Left renal cortex interstitium (tissue), 4 donors: ENCODE results near the gene GNG3. TPM values are rescaled to one million over a fixed set of nuclear protein-coding genes. Genes with fewer than 3 reads are reported as not detected.

ENCODE experiments used
- DNase-seq, 4 donors: peaks; one replicate each; pipeline ENCODE4 v3.0.0-alpha.2; 2013; ENCODE audit warnings: low read depth in 4 of 4, low spot score in 2 of 4, missing footprints in 1 of 4
- polyA plus RNA-seq, 4 donors: library from polyadenylated mRNA; unstranded; fragments of 120-200 nt; gene quantifications; one replicate each; pipeline ENCODE4 v1.2.1, GENCODE V29; 2013; ENCODE audit not compliant: insufficient read length in 4 of 4

GNG3 gene
- polyA plus RNA-seq, 4 donors = 1.4 to 3.8 (median 2.4) TPM

GRCh38 chr11:62753736-62754603 is 46.5 kb downstream of the GNG3 start, which contains the start of gene ZBTB3:
TSS of gene ZBTB3 (minus strand) at chr11:62754160. CDS start at chr11:62753664, 496 bp downstream.
- peak; percentile 95 to 98 (median 96) for DNase-seq

DNA sequence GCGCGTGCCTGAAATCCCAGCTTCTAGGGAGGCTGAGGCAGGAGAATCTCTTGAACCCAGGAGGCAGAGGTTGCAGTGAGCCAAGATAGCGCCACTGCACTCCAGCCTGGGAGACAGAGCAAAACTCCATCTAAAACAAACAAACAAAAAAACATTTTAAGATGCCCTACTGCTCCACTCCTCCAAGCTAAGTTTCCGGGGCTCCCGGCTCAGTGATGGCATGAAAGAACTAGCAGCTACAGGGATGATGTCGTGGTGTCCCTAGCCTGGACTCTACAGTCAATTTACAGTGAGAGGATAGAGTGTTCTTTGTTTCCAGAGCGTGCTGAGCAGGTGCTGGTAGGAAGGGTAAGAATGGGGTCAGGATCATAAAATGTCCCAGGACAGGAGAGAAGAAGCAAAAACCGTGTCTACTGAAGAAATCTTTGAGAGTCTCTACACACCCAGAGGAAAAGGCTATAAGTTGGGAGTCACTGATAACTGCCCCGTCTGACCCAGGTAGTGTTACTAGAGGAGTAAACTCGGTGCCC is 47.7 kb downstream of the GNG3 start:
- DNase-seq = no peak

GRCh38 chr11:62757846-62758788 is 50.6 kb downstream of the GNG3 start:
- DNase-seq = no peak

Other genes starting within 250 kb of the GNG3 start
- gene AHNAK, start 160.9 kb upstream of the GNG3 start, polyA plus RNA-seq = 100 to 1,000 TPM; 182 to 215 (median 196) TPM
- 1,000 to 10,000 TPM; 2,022 to 2,343 (median 2,282) TPM for gene EEF1G, start 133.8 kb upstream of the GNG3 start, polyA plus RNA-seq
- 10 to 100 TPM; 19.7 to 28.5 (median 22.7) TPM for gene TUT1, start 116.2 kb upstream of the GNG3 start, polyA plus RNA-seq
- 10 to 100 TPM; 86.4 to 99.3 (median 90.3) TPM for gene MTA2, start 105.8 kb upstream of the GNG3 start, polyA plus RNA-seq
- gene EML3, start 94.9 kb upstream of the GNG3 start, polyA plus RNA-seq = 10 to 100 TPM; 25.9 to 46.8 (median 41.2) TPM
- 1 to 10 TPM; 2.8 to 4.8 (median 4.0) TPM for gene ROM1, start 94.4 kb upstream of the GNG3 start, polyA plus RNA-seq
- gene B3GAT3, start 85.7 kb upstream of the GNG3 start, polyA plus RNA-seq = 10 to 100 TPM; 21.3 to 44.9 (median 41.3) TPM
- gene GANAB, start 61.1 kb upstream of the GNG3 start, polyA plus RNA-seq = 100 to 1,000 TPM; 373 to 393 (median 382) TPM
- 10 to 100 TPM; 18.3 to 23.9 (median 21.8) TPM for gene INTS5, start 54.4 kb upstream of the GNG3 start, polyA plus RNA-seq
- 10 to 100 TPM; 49.4 to 63.8 (median 57.8) TPM for gene C11orf98, start 42.5 kb upstream of the GNG3 start, polyA plus RNA-seq
- 1 to 10 TPM; 3.9 to 8.9 (median 6.2) TPM for gene CSKMT, start 42.4 kb upstream of the GNG3 start, polyA plus RNA-seq
- 10 to 100 TPM in 2 of 4 donors, 1 to 10 TPM in 2; 7.7 to 13.9 (median 11.1) TPM for gene UQCC3, start 36.0 kb upstream of the GNG3 start, polyA plus RNA-seq
- 10 to 100 TPM in 1 of 4 donors, 1 to 10 TPM in 3; 5.3 to 12.9 (median 9.0) TPM for gene LBHD1, start 35.4 kb upstream of the GNG3 start, polyA plus RNA-seq
- gene UBXN1, start 28.6 kb upstream of the GNG3 start, polyA plus RNA-seq = 100 to 1,000 TPM; 151 to 187 (median 174) TPM
- gene LRRN4CL, start 18.1 kb upstream of the GNG3 start, polyA plus RNA-seq = 1 to 10 TPM in 3 of 4 donors, under 1 TPM in 1; 0.99 to 1.3 (median 1.1) TPM
- gene BSCL2, start 252 bp upstream of the GNG3 start, polyA plus RNA-seq = 10 to 100 TPM; 64.2 to 81.1 (median 72.0) TPM
- 10 to 100 TPM; 75.9 to 91.8 (median 81.6) TPM for gene HNRNPUL2, start 19.8 kb downstream of the GNG3 start, polyA plus RNA-seq
- gene TTC9C, start 20.8 kb downstream of the GNG3 start, polyA plus RNA-seq = 10 to 100 TPM; 35.7 to 47.7 (median 42.8) TPM
- 1 to 10 TPM; 8.0 to 9.6 (median 8.5) TPM for gene ZBTB3, start 46.5 kb downstream of the GNG3 start, polyA plus RNA-seq
- 100 to 1,000 TPM; 132 to 173 (median 146) TPM for gene POLR2G, start 53.9 kb downstream of the GNG3 start, polyA plus RNA-seq
- 10 to 100 TPM; 27.5 to 40.2 (median 37.2) TPM for gene TAF6L, start 63.7 kb downstream of the GNG3 start, polyA plus RNA-seq
- 10 to 100 TPM; 65.7 to 71.3 (median 67.2) TPM for gene TMEM179B, start 79.7 kb downstream of the GNG3 start, polyA plus RNA-seq
- gene TMEM223, start 84.3 kb downstream of the GNG3 start, polyA plus RNA-seq = 10 to 100 TPM; 25.2 to 36.2 (median 29.6) TPM
- gene NXF1, start 97.8 kb downstream of the GNG3 start, polyA plus RNA-seq = 100 to 1,000 TPM; 108 to 134 (median 119) TPM
- 10 to 100 TPM; 53.8 to 61.9 (median 56.1) TPM for gene STX5, start 124.4 kb downstream of the GNG3 start, polyA plus RNA-seq
- gene TEX54, start 125.2 kb downstream of the GNG3 start, polyA plus RNA-seq = under 1 TPM in 1 of 4 donors, not detected in 3; 0.33 TPM
- 10 to 100 TPM; 34.0 to 50.7 (median 46.2) TPM for gene WDR74, start 131.9 kb downstream of the GNG3 start, polyA plus RNA-seq
- 100 to 1,000 TPM; 159 to 219 (median 183) TPM for gene SLC3A2, start 173.2 kb downstream of the GNG3 start, polyA plus RNA-seq
- under 1 TPM in 2 of 4 donors, not detected in 2; 0.05 to 0.12 TPM for gene CHRM1, start 213.7 kb downstream of the GNG3 start, polyA plus RNA-seq